ENCODE measurements around the gene ZC3H6. TPM values are rescaled to one million over a fixed set of nuclear protein-coding genes. Genes with fewer than 3 reads are reported as not detected.
A peak's percentile ranks its signal among the peaks of the same experiment; 100 is the strongest.

Gene ZC3H6
- 10 to 100 TPM in 1 of 2 donors, 1 to 10 TPM in 1; 6.9 to 10.6 TPM for total RNA-seq

- Histone ChIP-seq H3K4me3 (peak within 1 kb of the TSS; percentile 98), H3K27me3 (replicated peaks; ENCODE audit: insufficient read depth) (no peaks in the 10 kb centered on the region), H3K4me1 (ENCODE audit: control insufficient read depth in 1 of 2, low read depth in 2 of 2) (peaks cover 10 to 30% of the 10 kb centered on the region in 2 donors), H3K36me3 (no peaks in the 10 kb centered on the region), H3K9me3 (no peaks in the 10 kb centered on the region), H3K27ac (peak within 1 kb of the TSS; percentile 100)
- peak; percentile 96 for ATAC-seq (ENCODE audit: insufficient number of reproducible peaks, low FRiP score, low read depth)
- TF ChIP-seq CTCF (IDR thresholded peaks at IDR 0.05): peak; percentile 46
- peak; percentile 90 for DNase-seq (ENCODE audit: low spot score)
These were observed at the start of gene ZC3H6 for GRCh38 chr2:112275311-112275886. ZC3H6 (plus strand) TSS chr2:112275597; CDS start chr2:112275995, 398 bp downstream.

- DNase-seq (ENCODE audit: low spot score): no peak
- no peak for ATAC-seq (ENCODE audit: insufficient number of reproducible peaks, low FRiP score, low read depth)
- Histone ChIP-seq H3K27me3 (replicated peaks; ENCODE audit: insufficient read depth) (no peaks in the 10 kb centered on the region), H3K9me3 (no peaks in the 10 kb centered on the region), H3K27ac (no peak overlapping the region), H3K36me3 (peaks cover 4% of the 10 kb centered on the region), H3K4me1 (ENCODE audit: control insufficient read depth in 1 of 2, low read depth in 2 of 2) (peaks cover 0 to 10% of the 10 kb centered on the region in 2 donors), H3K4me3 (no peak overlapping the region)
- TF ChIP-seq CTCF (IDR thresholded peaks at IDR 0.05): no peak
These were observed 46.0 kb upstream of the ZC3H6 start for GRCh38 chr2:112229348-112229747.

GRCh38 chr2:112230371-112230770 lies 45.0 kb upstream of the ZC3H6 start:
- Histone ChIP-seq H3K27ac (no peak overlapping the region), H3K4me3 (no peak overlapping the region), H3K27me3 (replicated peaks; ENCODE audit: insufficient read depth) (no peaks in the 10 kb centered on the region), H3K36me3 (peaks cover 4% of the 10 kb centered on the region), H3K9me3 (no peaks in the 10 kb centered on the region), H3K4me1 (ENCODE audit: control insufficient read depth in 1 of 2, low read depth in 2 of 2) (peaks cover 0 to 10% of the 10 kb centered on the region in 2 donors)
- ATAC-seq (ENCODE audit: insufficient number of reproducible peaks, low FRiP score, low read depth) (no peak), DNase-seq (ENCODE audit: low spot score) (no peak)
- no peak for TF ChIP-seq CTCF (IDR thresholded peaks at IDR 0.05)

GRCh38 chr2:112239862-112240261 lies 35.5 kb upstream of the ZC3H6 start:
- no peak overlapping the region for H3K27ac ChIP-seq
- H3K9me3 ChIP-seq: no peaks in the 10 kb centered on the region
- H3K4me1 ChIP-seq (ENCODE audit: control insufficient read depth in 1 of 2, low read depth in 2 of 2): no peaks in the 10 kb centered on the region
- ATAC-seq (ENCODE audit: insufficient number of reproducible peaks, low FRiP score, low read depth): no peak
- DNase-seq (ENCODE audit: low spot score): no peak
- no peak overlapping the region for H3K4me3 ChIP-seq
- H3K27me3 ChIP-seq (replicated peaks; ENCODE audit: insufficient read depth): no peaks in the 10 kb centered on the region
- TF ChIP-seq CTCF (IDR thresholded peaks at IDR 0.05): no peak
- no peaks in the 10 kb centered on the region for H3K36me3 ChIP-seq

GRCh38 chr2:112242384-112242783 lies 33.0 kb upstream of the ZC3H6 start:
- Histone ChIP-seq H3K27me3 (replicated peaks; ENCODE audit: insufficient read depth) (no peaks in the 10 kb centered on the region), H3K27ac (no peak overlapping the region), H3K36me3 (no peaks in the 10 kb centered on the region), H3K4me1 (ENCODE audit: control insufficient read depth in 1 of 2, low read depth in 2 of 2) (no peaks in the 10 kb centered on the region), H3K4me3 (no peak overlapping the region), H3K9me3 (no peaks in the 10 kb centered on the region)
- ATAC-seq (ENCODE audit: insufficient number of reproducible peaks, low FRiP score, low read depth) (no peak), DNase-seq (ENCODE audit: low spot score) (no peak)
- TF ChIP-seq CTCF (IDR thresholded peaks at IDR 0.05): no peak

Measured in thoracic aorta (tissue), 2 donors.